OCI-LY1 (cell line): ENCODE results near the gene PAM.
A peak's percentile ranks its signal among the peaks of the same experiment; 100 is the strongest.

Source experiments
- H2AFZ ChIP-seq: fragments of 200-600 bp; sonication (generic), shearing (Covaris generic); 2 replicates; pipeline ENCODE4 v1.6.0; 2014; ENCODE audit warnings: antibody characterized with exemption, mild to moderate bottlenecking, low read length
- H3F3A ChIP-seq: fragments of 200-600 bp; sonication (generic), shearing (Covaris generic); 2 replicates; pipeline ENCODE4 v1.6.0; 2014; ENCODE audit warnings: mild to moderate bottlenecking, antibody characterized with exemption, low read length, moderate library complexity; ENCODE audit not compliant: insufficient read depth
- H3K27ac ChIP-seq: fragments of 200-600 bp; sonication (generic); 2 replicates; pipeline ENCODE4 v1.5.1; 2014; ENCODE audit warnings: low read length, mixed run types, mild to moderate bottlenecking, low read depth; ENCODE audit not compliant: poor library complexity, severe bottlenecking
- H3K27me3 ChIP-seq: fragments of 200-600 bp; sonication (generic); 2 replicates; pipeline ENCODE4 v1.6.0; 2014; ENCODE audit warnings: antibody characterized with exemption, mild to moderate bottlenecking, low read length, moderate library complexity; ENCODE audit not compliant: insufficient read depth
- H3K36me3 ChIP-seq: fragments of 200-600 bp; sonication (generic); 2 replicates; pipeline ENCODE4 v1.6.1; 2014; ENCODE audit warnings: mild to moderate bottlenecking, antibody characterized with exemption, low read length, moderate library complexity, mixed read lengths; ENCODE audit not compliant: insufficient read depth
- H3K4me1 ChIP-seq: fragments of 200-600 bp; sonication (generic); 2 replicates; pipeline ENCODE4 v1.5.1; 2014; ENCODE audit warnings: mild to moderate bottlenecking, low read length, moderate library complexity; ENCODE audit not compliant: insufficient read depth, severe bottlenecking
- H3K4me2 ChIP-seq: fragments of 200-600 bp; sonication (generic), shearing (Covaris generic); 2 replicates; pipeline ENCODE4 v1.6.1; 2014; ENCODE audit warnings: low read length
- H3K4me3 ChIP-seq: fragments of 200-600 bp; sonication (generic); 2 replicates; pipeline ENCODE4 v1.5.1; 2014; ENCODE audit warnings: low read length, low read depth, mild to moderate bottlenecking, mixed read lengths; ENCODE audit not compliant: poor library complexity, severe bottlenecking
- H3K79me2 ChIP-seq: fragments of 200-600 bp; shearing (Covaris generic); 2 replicates; pipeline ENCODE4 v1.6.1; 2016; ENCODE audit warnings: mixed run types, low read length, mixed read lengths; ENCODE audit not compliant: insufficient read depth
- H3K9ac ChIP-seq: fragments of 200-600 bp; sonication (generic), shearing (Covaris generic); 2 replicates; pipeline ENCODE4 v1.6.1; 2014; ENCODE audit warnings: mild to moderate bottlenecking, low read length, mixed read lengths
- H3K9me2 ChIP-seq: fragments of 200-600 bp; sonication (generic), shearing (Covaris generic); 2 replicates; pipeline ENCODE4 v1.6.1; 2014; ENCODE audit warnings: low read depth, mild to moderate bottlenecking, low read length, mixed read lengths
- H3K9me3 ChIP-seq: fragments of 200-600 bp; shearing (Covaris generic); 2 replicates; pipeline ENCODE4 v1.6.1; 2014; ENCODE audit warnings: low read length, mixed read lengths
- H4K20me1 ChIP-seq: fragments of 200-600 bp; sonication (generic), shearing (Covaris generic); 2 replicates; pipeline ENCODE4 v1.6.0; 2016; ENCODE audit warnings: mild to moderate bottlenecking, low read length; ENCODE audit not compliant: insufficient read depth
- EZH2 ChIP-seq: fragments of 200-600 bp; sonication (generic), shearing (Covaris generic); IDR thresholded peaks from 2 replicates; pipeline ENCODE4 v1.8.0; 2017; ENCODE audit warnings: borderline replicate concordance, mixed run types, mild to moderate bottlenecking, antibody characterized with exemption, low read length, moderate library complexity, mixed read lengths
- TF ChIP-seq, protein P1 (sequence below): fragments of 200-600 bp; sonication (generic), shearing (Covaris generic); IDR thresholded peaks from 2 replicates; pipeline ENCODE4 v1.5.1; 2017; ENCODE audit warnings: mild to moderate bottlenecking, antibody characterized with exemption, low read length, moderate library complexity, mixed read lengths

Gene PAM

DNA sequence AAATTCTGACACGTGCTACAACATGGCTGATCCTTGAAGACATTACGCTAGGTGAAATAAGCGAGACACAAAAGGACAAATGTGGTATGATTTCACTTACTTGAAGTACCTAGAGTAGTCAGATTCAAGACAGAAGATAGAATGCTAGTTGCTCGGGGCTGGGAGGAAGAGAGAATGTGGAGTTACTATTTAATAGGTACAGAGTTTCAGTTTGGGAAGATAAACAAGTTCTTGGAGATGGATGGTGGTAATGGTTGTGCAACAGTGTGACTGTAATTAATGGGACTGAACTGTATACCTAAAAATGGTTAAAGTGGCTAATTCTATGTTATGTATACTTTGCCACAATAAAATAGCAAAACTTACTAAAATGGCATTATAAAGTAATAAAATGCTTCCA, 34.4 kb downstream of the PAM start:
- Histone ChIP-seq H3K9me3 (no peaks in the 10 kb centered on the region), H3K36me3 (no peaks in the 10 kb centered on the region), H3K9ac (no peak overlapping the region), H3K27ac (no peak overlapping the region), H3K4me2 (no peak overlapping the region), H3K27me3 (peaks cover 3% of the 10 kb centered on the region; the same call in 1 of the 2 replicates), H3F3A (no peaks in the 10 kb centered on the region), H2AFZ (no peak overlapping the region), H4K20me1 (no peaks in the 10 kb centered on the region), H3K4me1 (no peaks in the 10 kb centered on the region), H3K4me3 (no peak overlapping the region), H3K9me2 (no peaks in the 10 kb centered on the region), H3K79me2 (no peaks in the 10 kb centered on the region)
- no peak for TF ChIP-seq EZH2
- TF ChIP-seq, protein P1, sequence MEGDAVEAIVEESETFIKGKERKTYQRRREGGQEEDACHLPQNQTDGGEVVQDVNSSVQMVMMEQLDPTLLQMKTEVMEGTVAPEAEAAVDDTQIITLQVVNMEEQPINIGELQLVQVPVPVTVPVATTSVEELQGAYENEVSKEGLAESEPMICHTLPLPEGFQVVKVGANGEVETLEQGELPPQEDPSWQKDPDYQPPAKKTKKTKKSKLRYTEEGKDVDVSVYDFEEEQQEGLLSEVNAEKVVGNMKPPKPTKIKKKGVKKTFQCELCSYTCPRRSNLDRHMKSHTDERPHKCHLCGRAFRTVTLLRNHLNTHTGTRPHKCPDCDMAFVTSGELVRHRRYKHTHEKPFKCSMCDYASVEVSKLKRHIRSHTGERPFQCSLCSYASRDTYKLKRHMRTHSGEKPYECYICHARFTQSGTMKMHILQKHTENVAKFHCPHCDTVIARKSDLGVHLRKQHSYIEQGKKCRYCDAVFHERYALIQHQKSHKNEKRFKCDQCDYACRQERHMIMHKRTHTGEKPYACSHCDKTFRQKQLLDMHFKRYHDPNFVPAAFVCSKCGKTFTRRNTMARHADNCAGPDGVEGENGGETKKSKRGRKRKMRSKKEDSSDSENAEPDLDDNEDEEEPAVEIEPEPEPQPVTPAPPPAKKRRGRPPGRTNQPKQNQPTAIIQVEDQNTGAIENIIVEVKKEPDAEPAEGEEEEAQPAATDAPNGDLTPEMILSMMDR: no peak

DNA sequence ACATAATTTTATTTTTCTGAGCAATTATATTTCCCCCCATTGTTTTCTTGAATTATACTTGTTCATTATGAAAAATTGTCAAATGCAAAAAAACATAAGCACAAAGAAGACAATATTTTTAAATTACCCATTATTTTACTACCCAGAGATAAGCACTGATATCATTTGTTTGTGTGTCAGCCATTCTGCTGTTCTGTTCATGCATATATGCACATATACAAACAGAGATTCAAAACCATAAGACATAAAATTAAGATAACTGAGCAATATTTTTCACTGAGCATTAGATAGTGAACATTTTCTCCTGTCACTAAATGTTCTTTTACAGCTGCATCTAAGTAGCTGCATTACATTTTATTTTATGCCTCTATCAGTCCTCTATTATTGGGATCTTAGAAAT, 35.6 kb downstream of the PAM start:
- Histone ChIP-seq H3K4me1 (no peaks in the 10 kb centered on the region), H3K9me3 (no peaks in the 10 kb centered on the region), H3K4me3 (no peak overlapping the region), H3K27me3 (peaks cover 3% of the 10 kb centered on the region; the same call in 1 of the 2 replicates), H2AFZ (no peak overlapping the region), H3K27ac (no peak overlapping the region), H3K4me2 (no peak overlapping the region), H3K9ac (no peak overlapping the region), H4K20me1 (no peaks in the 10 kb centered on the region), H3K9me2 (no peaks in the 10 kb centered on the region), H3K79me2 (no peaks in the 10 kb centered on the region), H3F3A (no peaks in the 10 kb centered on the region), H3K36me3 (no peaks in the 10 kb centered on the region)
- no peak for TF ChIP-seq EZH2
- TF ChIP-seq, protein P1: no peak

DNA sequence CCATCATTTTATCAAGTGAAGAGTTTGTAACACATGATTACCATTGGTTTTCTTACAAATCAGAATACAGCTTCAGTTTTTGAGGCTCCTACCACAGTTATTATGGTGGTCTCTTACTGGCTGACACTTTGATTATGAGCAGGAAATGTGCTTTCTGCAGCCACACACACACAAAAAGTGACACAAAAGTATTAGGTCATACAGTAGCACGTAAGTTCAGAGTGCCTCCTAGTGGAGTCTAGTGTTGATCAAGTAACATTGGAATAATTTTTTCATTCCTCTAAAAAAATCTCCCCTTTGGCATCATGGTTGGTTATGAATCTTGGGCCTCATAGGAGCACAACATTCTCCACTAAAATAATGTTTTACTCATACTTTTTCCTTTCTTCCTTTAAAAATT, 37.6 kb downstream of the PAM start:
- Histone ChIP-seq H3K79me2 (no peaks in the 10 kb centered on the region), H3K9ac (no peak overlapping the region)

More for the DNA sequence above, 37.6 kb downstream of the PAM start:
- H3K4me2 ChIP-seq: no peak overlapping the region
- no peaks in the 10 kb centered on the region for H3K9me2 ChIP-seq
- TF ChIP-seq, protein P1: peak; percentile 39; the same call in 1 of the 2 replicates
- no peak for TF ChIP-seq EZH2
- no peaks in the 10 kb centered on the region for H3K9me3 ChIP-seq
- H3K27me3 ChIP-seq: peaks cover 3% of the 10 kb centered on the region; the same call in 1 of the 2 replicates
- no peak overlapping the region for H2AFZ ChIP-seq
- no peaks in the 10 kb centered on the region for H3K4me1 ChIP-seq
- H3K36me3 ChIP-seq: no peaks in the 10 kb centered on the region
- H3K4me3 ChIP-seq: no peak overlapping the region
- no peaks in the 10 kb centered on the region for H4K20me1 ChIP-seq
- no peak overlapping the region for H3K27ac ChIP-seq
- no peaks in the 10 kb centered on the region for H3F3A ChIP-seq
